NCI-H2107 (cell line): ENCODE data around the gene WNT4.

Experiments
- DNase-seq: peaks from one replicate; lab custom pipeline; 2025; lab: John Stamatoyannopoulos, UW

Gene WNT4

GRCh38 chr1:22143065-22144033 lies at the start of gene WNT4:
Gene WNT4, minus strand, starts transcription at chr1:22143097. Its CDS starts 175 bp downstream, at chr1:22142922.
- no peak for DNase-seq

- DNase-seq, result no peak
These were observed 47.8 kb upstream of the WNT4 start for GRCh38 chr1:22190731-22191130.

GRCh38 chr1:22190251-22190650 lies 47.4 kb upstream of the WNT4 start:
- no peak for DNase-seq

- DNase-seq, result no peak
These were observed 46.7 kb upstream of the WNT4 start for GRCh38 chr1:22189619-22190018.

GRCh38 chr1:22188914-22189313 lies 46.0 kb upstream of the WNT4 start:
- DNase-seq, result no peak

GRCh38 chr1:22188436-22188835 lies 45.5 kb upstream of the WNT4 start:
- DNase-seq, result no peak

GRCh38 chr1:22186311-22186710 lies 43.4 kb upstream of the WNT4 start:
- no peak for DNase-seq

- peak; percentile 54 for DNase-seq
These were observed 42.2 kb upstream of the WNT4 start for GRCh38 chr1:22184892-22185612.

GRCh38 chr1:22184454-22184853 lies 41.6 kb upstream of the WNT4 start:
- no peak for DNase-seq

GRCh38 chr1:22182715-22183114 lies 39.8 kb upstream of the WNT4 start:
- no peak for DNase-seq

GRCh38 chr1:22179197-22179803 lies 36.4 kb upstream of the WNT4 start:
- no peak for DNase-seq

GRCh38 chr1:22177354-22178003 lies 34.6 kb upstream of the WNT4 start:
- no peak for DNase-seq

GRCh38 chr1:22176258-22176657 lies 33.4 kb upstream of the WNT4 start:
- DNase-seq, result peak; percentile 48

GRCh38 chr1:22174446-22175220 lies 31.7 kb upstream of the WNT4 start:
- DNase-seq, result no peak

- no peak for DNase-seq
These were observed 29.2 kb upstream of the WNT4 start for GRCh38 chr1:22171951-22172715.

- DNase-seq, result no peak
These were observed 26.9 kb upstream of the WNT4 start for GRCh38 chr1:22169816-22170215.

- no peak for DNase-seq
These were observed 25.6 kb upstream of the WNT4 start for GRCh38 chr1:22168412-22168973.

GRCh38 chr1:22166439-22166838 lies 23.5 kb upstream of the WNT4 start:
- DNase-seq, result no peak

GRCh38 chr1:22164841-22165808 lies 22.2 kb upstream of the WNT4 start:
- no peak for DNase-seq
